Chondrocyte (in vitro differentiated cells): ENCODE measurements around the gene AKAP1. TPM values are rescaled to one million over a fixed set of nuclear protein-coding genes. Genes with fewer than 3 reads are reported as not detected.
"Not testable (repeated sequence)": the region's sequence is repeated elsewhere in the genome, so short reads cannot be mapped to it uniquely, and the experiment has no call there.

ENCODE experiments used
- DNase-seq: peaks from one replicate; pipeline ENCODE4 v3.0.0; 2021; ENCODE audit warnings: mixed read lengths, low spot score
- H3K27ac Mint-ChIP-seq: one replicate; pipeline ENCODE4 v1.8.0; 2021; ENCODE audit warnings: mild to moderate bottlenecking, moderate library complexity, mixed read lengths; ENCODE audit not compliant: unreplicated experiment
- H3K27me3 Mint-ChIP-seq: 2 replicates; pipeline ENCODE4 v1.8.0; 2021; ENCODE audit warnings: low read depth, mixed read lengths
- H3K36me3 Mint-ChIP-seq: 2 replicates; pipeline ENCODE4 v1.8.0; 2021; ENCODE audit warnings: low read depth, mixed read lengths
- H3K4me1 Mint-ChIP-seq: 2 replicates; pipeline ENCODE4 v1.8.0; 2021; ENCODE audit warnings: low read depth, mild to moderate bottlenecking, mixed read lengths
- H3K4me3 Mint-ChIP-seq: one replicate; pipeline ENCODE4 v1.8.0; 2021; ENCODE audit warnings: mild to moderate bottlenecking, moderate library complexity, mixed read lengths; ENCODE audit not compliant: unreplicated experiment
- H3K9me3 Mint-ChIP-seq: 2 replicates; pipeline ENCODE4 v1.8.0; 2021; ENCODE audit warnings: low read depth, mixed read lengths
- CTCF ChIP-seq: fragments of 200-600 bp; sonication (generic); IDR thresholded peaks from 2 replicates; pipeline ENCODE4 v1.5.0; 2021; ENCODE audit warnings: antibody characterized with exemption, mild to moderate bottlenecking, moderate library complexity
- total RNA-seq: library from RNA; stranded (reverse); gene quantifications from 3 replicates; pipeline ENCODE4 v1.2.1, GENCODE V29; 2021

Gene AKAP1
- total RNA-seq, 1 donor from 2014 or later = 14.8 TPM

- no peak for TF ChIP-seq CTCF
- peak; percentile 64 for DNase-seq
- Mint-ChIP-seq H3K9me3 (no peaks in the 10 kb centered on the region), H3K36me3 (no peaks in the 10 kb centered on the region), H3K27ac (peak overlapping the region; percentile 87), H3K4me3 (no peak overlapping the region), H3K4me1 (peaks cover 28% of the 10 kb centered on the region), H3K27me3 (no peaks in the 10 kb centered on the region)
These were observed 11.6 kb downstream of the AKAP1 start for GRCh38 chr17:57096472-57097202.

- Mint-ChIP-seq H3K27me3 (no peaks in the 10 kb centered on the region), H3K9me3 (no peaks in the 10 kb centered on the region), H3K4me3 (no peak overlapping the region), H3K27ac (peak overlapping the region; percentile 87), H3K4me1 (peaks cover 16% of the 10 kb centered on the region), H3K36me3 (no peaks in the 10 kb centered on the region)
- DNase-seq = no peak
- TF ChIP-seq CTCF = no peak
These were observed 12.9 kb downstream of the AKAP1 start for GRCh38 chr17:57097832-57098421.

GRCh38 chr17:57099165-57099564 is 14.1 kb downstream of the AKAP1 start:
- H3K4me3 Mint-ChIP-seq = no peak overlapping the region
- no peaks in the 10 kb centered on the region for H3K9me3 Mint-ChIP-seq
- H3K27ac Mint-ChIP-seq = no peak overlapping the region

GRCh38 chr17:57102122-57102521 is 17.1 kb downstream of the AKAP1 start:
- no peak for TF ChIP-seq CTCF
- Mint-ChIP-seq H3K36me3 (peaks cover 3% of the 10 kb centered on the region), H3K4me1 (peaks cover 12% of the 10 kb centered on the region), H3K4me3 (no peak overlapping the region), H3K27ac (no peak overlapping the region), H3K9me3 (no peaks in the 10 kb centered on the region), H3K27me3 (no peaks in the 10 kb centered on the region)
- DNase-seq = no peak

More at GRCh38 chr17:57099165-57099564, 14.1 kb downstream of the AKAP1 start:
- no peak for DNase-seq
- H3K36me3 Mint-ChIP-seq = no peaks in the 10 kb centered on the region
- no peak for TF ChIP-seq CTCF
- no peaks in the 10 kb centered on the region for H3K27me3 Mint-ChIP-seq
- peaks cover 12% of the 10 kb centered on the region for H3K4me1 Mint-ChIP-seq

- not testable (repeated sequence) for H3K4me3 Mint-ChIP-seq, H3K36me3 Mint-ChIP-seq, DNase-seq, H3K27me3 Mint-ChIP-seq, H3K27ac Mint-ChIP-seq, H3K9me3 Mint-ChIP-seq
- peaks cover 12% of the 10 kb centered on the region for H3K4me1 Mint-ChIP-seq
These were observed 17.6 kb downstream of the AKAP1 start for GRCh38 chr17:57102660-57103059.
